ENCODE results near the gene IDH3B. TPM values are rescaled to one million over a fixed set of nuclear protein-coding genes. Genes with fewer than 3 reads are reported as not detected.

The IDH3B gene
- polyA plus RNA-seq, 3 donors = 127 to 135 (median 132) TPM

DNA sequence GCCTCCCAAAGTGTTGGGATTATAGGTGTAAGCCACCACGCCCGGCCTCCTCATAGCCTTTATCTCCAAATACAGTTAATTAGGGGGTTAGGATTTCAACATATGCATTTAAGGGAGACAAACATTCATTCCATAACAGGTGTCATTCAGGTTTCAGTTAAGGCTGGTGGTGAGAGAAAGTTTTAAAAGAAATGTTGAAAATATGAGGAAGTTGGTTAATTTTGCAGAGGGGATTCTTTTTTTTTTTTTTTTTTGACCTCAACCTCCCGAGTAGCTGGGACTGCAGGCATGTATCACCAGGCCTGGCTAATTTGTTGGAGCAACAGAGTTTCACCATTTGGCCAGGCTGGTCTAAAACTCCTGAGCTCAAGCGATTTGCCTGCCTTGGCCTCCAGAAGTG, 16.0 kb upstream of the IDH3B start:
- DNase-seq (ENCODE audit: extremely low read depth in 1 of 11, low read depth in 9 of 11, low spot score in 4 of 11) = no peak

DNA sequence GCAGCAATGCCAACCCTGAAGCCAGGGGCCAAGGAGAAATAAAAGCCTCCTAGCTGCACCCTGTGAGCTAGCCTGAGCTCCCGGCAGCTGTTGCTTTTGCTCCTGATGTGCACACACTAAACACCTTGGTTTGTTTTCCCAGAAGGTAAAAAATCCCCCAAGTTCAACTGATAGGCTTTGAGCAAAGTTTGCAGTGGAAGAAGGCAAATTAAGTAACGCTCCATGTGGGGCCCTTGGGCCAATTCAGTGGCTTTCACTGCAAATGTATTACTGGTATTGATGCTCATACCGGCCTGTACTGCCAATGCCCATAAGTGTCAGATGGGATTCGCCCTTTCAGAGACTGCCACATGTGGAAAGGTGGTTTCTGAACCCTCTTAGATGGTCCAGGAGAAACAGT, 9.4 kb upstream of the IDH3B start:
- DNase-seq (ENCODE audit: extremely low read depth in 1 of 11, low read depth in 9 of 11, low spot score in 4 of 11) = no peak

DNA sequence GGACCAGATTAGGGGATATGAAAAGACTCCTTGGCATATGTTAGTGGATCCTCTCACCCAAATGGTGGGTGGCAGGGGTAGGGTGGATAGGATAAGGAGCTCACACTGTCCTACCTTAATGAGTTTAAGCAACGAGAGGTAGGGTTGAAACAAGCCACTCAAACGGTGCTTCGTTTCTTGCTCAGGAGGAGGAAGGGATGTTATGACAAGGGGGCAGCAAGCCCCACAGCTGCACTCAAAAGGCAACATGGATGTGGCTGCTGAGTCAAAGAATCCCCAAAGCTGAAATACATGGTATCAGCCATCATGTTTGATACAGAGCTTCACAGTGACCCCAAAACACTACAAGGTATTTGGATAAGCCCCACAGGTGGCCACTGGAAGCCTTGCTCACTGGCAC, 8.4 kb upstream of the IDH3B start:
- no peak for DNase-seq (ENCODE audit: extremely low read depth in 1 of 11, low read depth in 9 of 11, low spot score in 4 of 11)

- DNase-seq (ENCODE audit: extremely low read depth in 1 of 11, low read depth in 9 of 11, low spot score in 4 of 11) = no peak
Measured at GRCh38 chr20:2671977-2672376, 8.0 kb upstream of the IDH3B start.

GRCh38 chr20:2663364-2663886, 591 bp downstream of the IDH3B start:
- DNase-seq (ENCODE audit: extremely low read depth in 1 of 11, low read depth in 9 of 11, low spot score in 4 of 11) = no peak

DNA sequence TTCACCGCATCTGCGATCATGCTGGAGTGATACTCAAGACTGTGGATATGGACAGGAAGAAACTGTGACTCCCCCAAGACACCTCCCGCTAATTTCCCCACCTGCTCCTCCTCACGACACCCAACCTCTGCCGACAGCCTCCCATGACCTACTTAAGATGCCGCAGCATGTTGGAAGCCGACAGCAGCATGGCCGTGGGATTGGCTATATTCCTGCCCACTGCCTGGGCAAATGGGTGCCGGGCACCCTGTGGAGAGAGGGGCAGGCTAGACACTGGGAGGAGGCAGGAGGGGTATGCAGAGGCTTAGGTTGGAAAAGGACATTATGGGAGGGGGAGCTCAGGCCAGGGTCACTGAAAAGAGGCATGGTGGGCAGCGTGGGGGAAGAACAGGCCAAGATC, 4.5 kb downstream of the IDH3B start:
- no peak for DNase-seq (ENCODE audit: extremely low read depth in 1 of 11, low read depth in 9 of 11, low spot score in 4 of 11)

GRCh38 chr20:2658414-2659354, 5.3 kb downstream of the IDH3B start:
- no peak for DNase-seq (ENCODE audit: extremely low read depth in 1 of 11, low read depth in 9 of 11, low spot score in 4 of 11)

DNA sequence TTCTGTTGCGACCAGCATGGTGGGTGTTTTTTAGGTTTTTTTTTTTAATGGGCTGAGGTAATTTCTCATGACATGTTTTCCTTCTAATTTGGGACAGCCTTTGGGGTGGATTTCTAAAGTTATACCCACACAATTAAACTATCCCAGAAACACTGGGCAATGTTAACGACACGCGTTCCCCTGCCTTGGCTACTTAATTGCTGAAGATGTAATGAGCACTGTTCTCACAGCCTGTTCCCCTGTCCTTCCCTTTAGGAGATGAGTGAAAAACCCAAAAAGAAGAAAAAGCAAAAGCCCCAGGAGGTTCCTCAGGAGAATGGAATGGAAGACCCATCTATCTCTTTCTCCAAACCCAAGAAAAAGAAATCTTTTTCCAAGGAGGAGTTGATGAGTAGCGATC, 6.3 kb downstream of the IDH3B start:
- DNase-seq (ENCODE audit: extremely low read depth in 1 of 11, low read depth in 9 of 11, low spot score in 4 of 11) = no peak

DNA sequence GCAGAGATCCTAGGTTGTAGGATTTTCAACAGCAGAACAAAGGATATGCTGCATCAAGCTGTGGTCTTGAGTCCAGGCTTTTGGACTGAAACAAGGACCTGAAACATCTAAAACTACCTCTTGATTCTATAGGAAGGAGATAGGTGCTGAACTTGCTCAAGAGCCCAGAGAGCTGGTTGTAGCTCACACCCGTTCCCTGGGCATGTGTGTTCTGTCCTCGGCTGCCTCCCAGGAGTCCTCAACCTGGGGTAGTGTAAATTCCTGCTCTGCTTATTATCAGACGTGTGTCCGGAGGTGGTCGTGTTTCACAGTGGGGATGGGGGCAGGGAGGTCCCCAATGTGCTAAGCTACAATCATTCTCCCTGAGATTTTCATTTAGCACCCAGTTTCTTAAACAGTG, 6.8 kb downstream of the IDH3B start:
- DNase-seq (ENCODE audit: extremely low read depth in 1 of 11, low read depth in 9 of 11, low spot score in 4 of 11) = no peak

GRCh38 chr20:2656471-2657117, 7.4 kb downstream of the IDH3B start:
- no peak for DNase-seq (ENCODE audit: extremely low read depth in 1 of 11, low read depth in 9 of 11, low spot score in 4 of 11)

DNA sequence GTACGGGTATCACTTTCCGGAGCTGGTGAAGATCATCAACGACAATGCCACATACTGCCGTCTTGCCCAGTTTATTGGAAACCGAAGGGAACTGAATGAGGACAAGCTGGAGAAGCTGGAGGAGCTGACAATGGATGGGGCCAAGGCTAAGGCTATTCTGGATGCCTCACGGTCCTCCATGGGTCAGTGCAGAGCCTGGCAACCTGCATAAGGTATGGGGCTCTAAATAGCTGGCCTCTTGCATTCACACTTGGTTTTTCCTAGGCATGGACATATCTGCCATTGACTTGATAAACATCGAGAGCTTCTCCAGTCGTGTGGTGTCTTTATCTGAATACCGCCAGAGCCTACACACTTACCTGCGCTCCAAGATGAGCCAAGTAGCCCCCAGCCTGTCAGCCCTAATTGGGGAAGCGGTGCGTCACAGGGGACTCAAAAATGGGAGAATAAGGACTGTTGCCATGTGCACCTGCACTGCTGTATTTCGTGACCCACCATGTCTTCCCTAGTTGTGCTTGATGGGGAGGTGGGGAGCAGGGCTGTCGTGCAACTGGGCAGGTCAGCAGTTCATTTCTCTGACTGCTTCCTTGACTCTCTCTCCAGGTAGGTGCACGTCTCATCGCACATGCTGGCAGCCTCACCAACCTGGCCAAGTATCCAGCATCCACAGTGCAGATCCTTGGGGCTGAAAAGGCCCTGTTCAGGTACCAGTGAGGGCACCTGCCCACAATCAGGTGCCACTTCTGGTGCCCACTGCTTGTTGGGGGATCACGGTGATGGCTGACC, 8.5 kb downstream of the IDH3B start:
- no peak for DNase-seq (ENCODE audit: extremely low read depth in 1 of 11, low read depth in 9 of 11, low spot score in 4 of 11)

DNA sequence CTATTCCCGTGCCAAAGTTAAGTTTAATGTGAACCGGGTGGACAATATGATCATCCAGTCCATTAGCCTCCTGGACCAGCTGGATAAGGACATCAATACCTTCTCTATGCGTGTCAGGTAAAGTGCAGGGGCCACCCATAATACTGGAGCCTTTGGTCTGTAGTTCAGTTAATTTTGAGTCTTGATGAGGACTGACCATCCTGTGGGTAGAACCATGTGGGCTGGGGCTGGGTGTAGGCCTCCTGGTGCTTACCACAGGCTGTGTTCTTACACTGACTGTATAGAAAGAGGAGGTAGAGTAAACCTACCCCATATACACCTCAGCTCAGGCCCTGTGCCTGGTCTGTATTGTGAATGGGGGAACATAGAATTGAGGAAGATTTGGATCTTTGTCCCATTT, 9.2 kb downstream of the IDH3B start:
- no peak for DNase-seq (ENCODE audit: extremely low read depth in 1 of 11, low read depth in 9 of 11, low spot score in 4 of 11)

DNA sequence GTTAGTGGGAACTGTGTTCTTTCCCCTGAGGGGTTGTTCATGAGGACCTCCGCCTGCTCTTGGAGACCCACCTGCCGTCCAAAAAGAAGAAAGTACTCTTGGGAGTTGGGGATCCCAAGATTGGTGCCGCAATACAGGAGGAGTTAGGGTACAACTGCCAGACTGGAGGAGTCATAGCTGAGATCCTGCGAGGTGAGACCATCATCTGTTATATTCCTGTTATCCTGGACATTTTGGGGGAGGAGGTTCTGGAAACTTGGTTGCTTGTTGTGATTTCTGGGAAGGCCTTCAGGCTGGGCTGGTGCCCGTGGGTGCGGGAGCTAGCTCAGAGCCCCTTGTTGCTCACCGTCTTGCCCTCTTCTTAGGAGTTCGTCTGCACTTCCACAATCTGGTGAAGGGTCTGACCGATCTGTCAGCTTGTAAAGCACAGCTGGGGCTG, 9.6 kb downstream of the IDH3B start:
- no peak for DNase-seq (ENCODE audit: extremely low read depth in 1 of 11, low read depth in 9 of 11, low spot score in 4 of 11)

GRCh38 chr20:2653556-2654383, 10.2 kb downstream of the IDH3B start:
- no peak for DNase-seq (ENCODE audit: extremely low read depth in 1 of 11, low read depth in 9 of 11, low spot score in 4 of 11)

- peak in 7 of 11 donors; percentile 11 to 34 (median 27) for DNase-seq (ENCODE audit: extremely low read depth in 1 of 11, low read depth in 9 of 11, low spot score in 4 of 11)
Measured at GRCh38 chr20:2652724-2653555, 11.1 kb downstream of the IDH3B start.

DNA sequence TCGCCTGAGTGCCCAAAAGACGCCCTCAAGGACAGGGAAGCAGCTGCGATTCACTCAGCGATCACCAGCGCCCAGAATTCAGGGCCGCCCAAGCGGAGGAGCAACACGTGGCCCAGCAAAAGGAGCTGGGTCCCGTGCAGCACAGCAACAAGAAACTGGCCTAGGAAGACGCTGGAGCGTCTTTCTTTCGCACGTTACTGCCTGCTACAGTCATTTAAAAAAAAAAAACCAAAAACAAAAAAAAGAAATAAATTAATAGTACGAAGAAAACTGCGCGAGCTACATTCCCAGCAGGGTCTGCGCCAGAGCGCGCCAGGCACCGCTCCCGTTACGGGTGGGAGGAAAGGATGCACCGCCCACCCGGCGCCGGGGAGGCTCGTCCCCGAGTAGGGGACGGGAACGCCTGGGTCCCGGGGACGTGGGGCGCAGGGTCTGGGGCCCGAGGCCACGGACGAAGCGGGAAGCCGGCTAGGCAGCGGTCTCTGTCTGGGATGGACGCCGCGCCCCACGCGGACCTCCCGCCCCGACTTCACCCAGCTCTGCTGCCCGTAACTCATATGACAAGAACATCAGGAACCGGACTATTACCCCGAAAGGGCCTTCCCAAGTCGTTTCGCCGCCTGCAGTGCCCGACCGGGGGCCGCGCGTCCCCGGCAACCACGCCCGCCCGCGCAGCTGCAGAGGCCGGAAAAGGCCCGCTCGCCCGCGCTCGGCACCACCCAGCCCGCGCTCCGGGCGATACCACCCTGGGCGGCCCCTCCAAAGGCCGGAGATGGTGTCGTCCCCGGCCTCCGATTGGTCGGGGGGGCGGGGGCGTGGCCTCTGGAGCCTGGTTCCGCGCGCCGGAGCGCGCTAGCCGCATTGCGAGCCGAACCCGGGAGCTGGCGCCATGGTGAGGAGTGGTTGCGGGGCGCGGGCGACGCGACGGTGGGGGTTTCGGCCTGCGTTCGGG, 12.0 kb downstream of the IDH3B start, which contains the start of gene NOP56:
NOP56 (plus strand) TSS at position 861 of the 952 bp plus-strand sequence; CDS start at position 890, 29 bp downstream.
- DNase-seq (ENCODE audit: extremely low read depth in 1 of 11, low read depth in 9 of 11, low spot score in 4 of 11) = peak; percentile 73 to 92 (median 89)

- no peak for DNase-seq (ENCODE audit: extremely low read depth in 1 of 11, low read depth in 9 of 11, low spot score in 4 of 11)
Measured at GRCh38 chr20:2643708-2644107, 20.3 kb downstream of the IDH3B start.

Measured in renal cortex interstitium (tissue), 11 donors.